ENCODE data around the gene SH2D3C. TPM values are rescaled to one million over a fixed set of nuclear protein-coding genes. Genes with fewer than 3 reads are reported as not detected.

SH2D3C gene
- total and polyA plus RNA-seq, 9 of the 15 experiments (the other 6 are each of a cell fraction or from before 2014, with no cell fraction given) = 0.03 to 1.2 (median 0.22) TPM; not detected in 1

- TF ChIP-seq RBBP5 (IDR thresholded peaks at IDR 0.05; ENCODE audit: borderline replicate concordance, insufficient read depth, low read length, poor library complexity, severe bottlenecking) (peak; percentile 91), PHF21A (IDR thresholded peaks at IDR 0.05; ENCODE audit: borderline replicate concordance, low read depth) (0 out of 2 replicates have a peak, but pooled peaks have one; percentile 41), ZNF764 (CRISPR knock-in tag; IDR thresholded peaks at IDR 0.05; ENCODE audit: low read depth) (no peak), NFE2 (IDR thresholded peaks at IDR 0.05; ENCODE audit: low read depth) (no peak), ZNF239 (CRISPR knock-in tag; IDR thresholded peaks at IDR 0.05) (no peak), CHD2 (IDR thresholded peaks at IDR 0.05; ENCODE audit: low read depth, low read length) (peak; percentile 73; the same call in 1 of the 2 replicates), ARNT (IDR thresholded peaks at IDR 0.05) (no peak; a peak in 1 of 4 replicates), KLF13 (tag; IDR thresholded peaks at IDR 0.05; ENCODE audit: borderline replicate concordance, low read depth) (peak; percentile 39; the same call in 1 of the 2 replicates), BCOR (IDR thresholded peaks at IDR 0.05) (no peak), CEBPG (CRISPR knock-in tag; IDR thresholded peaks at IDR 0.05) (no peak), CEBPG (tag; conservative IDR thresholded peaks at IDR 0.05 in 1 of 2, IDR thresholded peaks at IDR 0.05 in 1 of 2) (no peak), MYBL2 (IDR thresholded peaks at IDR 0.05; ENCODE audit: low read depth) (no peak), MYBL2 (CRISPR knock-in tag; IDR thresholded peaks at IDR 0.05; ENCODE audit: borderline replicate concordance) (no peak), ETS2 (tag; IDR thresholded peaks at IDR 0.05; ENCODE audit: borderline replicate concordance, poor library complexity, severe bottlenecking) (no peak), ZNF354B (CRISPR knock-in tag; IDR thresholded peaks at IDR 0.05) (no peak), TAF7 (tag; IDR thresholded peaks at IDR 0.05) (0 out of 2 replicates have a peak, but pooled peaks have one; percentile 41), TEAD4 (IDR thresholded peaks at IDR 0.05; ENCODE audit: low read length) (no peak), TEAD4 (CRISPR knock-in tag; IDR thresholded peaks at IDR 0.05; ENCODE audit: borderline replicate concordance) (no peak)
- TF ChIP-seq, protein P1, sequence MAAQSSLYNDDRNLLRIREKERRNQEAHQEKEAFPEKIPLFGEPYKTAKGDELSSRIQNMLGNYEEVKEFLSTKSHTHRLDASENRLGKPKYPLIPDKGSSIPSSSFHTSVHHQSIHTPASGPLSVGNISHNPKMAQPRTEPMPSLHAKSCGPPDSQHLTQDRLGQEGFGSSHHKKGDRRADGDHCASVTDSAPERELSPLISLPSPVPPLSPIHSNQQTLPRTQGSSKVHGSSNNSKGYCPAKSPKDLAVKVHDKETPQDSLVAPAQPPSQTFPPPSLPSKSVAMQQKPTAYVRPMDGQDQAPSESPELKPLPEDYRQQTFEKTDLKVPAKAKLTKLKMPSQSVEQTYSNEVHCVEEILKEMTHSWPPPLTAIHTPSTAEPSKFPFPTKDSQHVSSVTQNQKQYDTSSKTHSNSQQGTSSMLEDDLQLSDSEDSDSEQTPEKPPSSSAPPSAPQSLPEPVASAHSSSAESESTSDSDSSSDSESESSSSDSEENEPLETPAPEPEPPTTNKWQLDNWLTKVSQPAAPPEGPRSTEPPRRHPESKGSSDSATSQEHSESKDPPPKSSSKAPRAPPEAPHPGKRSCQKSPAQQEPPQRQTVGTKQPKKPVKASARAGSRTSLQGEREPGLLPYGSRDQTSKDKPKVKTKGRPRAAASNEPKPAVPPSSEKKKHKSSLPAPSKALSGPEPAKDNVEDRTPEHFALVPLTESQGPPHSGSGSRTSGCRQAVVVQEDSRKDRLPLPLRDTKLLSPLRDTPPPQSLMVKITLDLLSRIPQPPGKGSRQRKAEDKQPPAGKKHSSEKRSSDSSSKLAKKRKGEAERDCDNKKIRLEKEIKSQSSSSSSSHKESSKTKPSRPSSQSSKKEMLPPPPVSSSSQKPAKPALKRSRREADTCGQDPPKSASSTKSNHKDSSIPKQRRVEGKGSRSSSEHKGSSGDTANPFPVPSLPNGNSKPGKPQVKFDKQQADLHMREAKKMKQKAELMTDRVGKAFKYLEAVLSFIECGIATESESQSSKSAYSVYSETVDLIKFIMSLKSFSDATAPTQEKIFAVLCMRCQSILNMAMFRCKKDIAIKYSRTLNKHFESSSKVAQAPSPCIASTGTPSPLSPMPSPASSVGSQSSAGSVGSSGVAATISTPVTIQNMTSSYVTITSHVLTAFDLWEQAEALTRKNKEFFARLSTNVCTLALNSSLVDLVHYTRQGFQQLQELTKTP (IDR thresholded peaks at IDR 0.05; ENCODE audit: low read depth in 1 of 2, partially characterized antibody in 2 of 2) = no peak
- TF ChIP-seq, protein P2, sequence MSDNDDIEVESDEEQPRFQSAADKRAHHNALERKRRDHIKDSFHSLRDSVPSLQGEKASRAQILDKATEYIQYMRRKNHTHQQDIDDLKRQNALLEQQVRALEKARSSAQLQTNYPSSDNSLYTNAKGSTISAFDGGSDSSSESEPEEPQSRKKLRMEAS (CRISPR knock-in tag; IDR thresholded peaks at IDR 0.05) = peak; percentile 20; the same call in 1 of the 2 replicates
These were observed 7.7 kb upstream of the SH2D3C start, which contains the start of gene CDK9 (continued) for GRCh38 chr9:127785933-127786772.

All from K562 (cell line).